Measurements from ENCODE around the gene CNMD. TPM values are rescaled to one million over a fixed set of nuclear protein-coding genes. Genes with fewer than 3 reads are reported as not detected.

CNMD gene
- total and polyA plus RNA-seq, 2 of the 4 experiments (the other 2 are of a cell fraction), result not detected

DNA sequence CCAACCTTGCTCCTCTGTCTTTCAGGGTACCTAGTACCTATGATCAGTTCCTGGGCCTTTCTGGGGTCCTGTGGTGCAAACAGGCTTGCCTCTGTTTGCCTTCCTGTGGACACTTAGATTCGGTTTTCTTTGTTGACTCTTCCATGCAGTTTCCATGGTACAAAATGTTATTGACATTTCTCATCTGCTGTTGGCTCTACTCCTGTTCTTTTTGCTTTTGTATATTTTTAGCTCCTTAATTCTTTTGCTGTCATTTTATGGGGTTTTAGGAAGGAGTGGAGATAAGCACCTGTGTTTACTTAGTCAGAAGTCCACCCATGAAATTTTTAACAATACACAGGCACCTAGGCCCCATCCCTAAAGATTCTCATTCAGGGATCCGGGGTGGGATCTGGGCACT lies 20.5 kb upstream of the CNMD start:
- Histone ChIP-seq H3K4me2 (ENCODE audit: low read depth, low read length) (no peak overlapping the region), H2AK9ac (replicated peaks; ENCODE audit: low read depth, low read length, poor library complexity) (no peak overlapping the region), H3K9me1 (ENCODE audit: insufficient read depth, low read length) (no peaks in the 10 kb centered on the region), H3K4me1 (ENCODE audit: control insufficient read depth, insufficient read depth, low read length) (no peaks in the 10 kb centered on the region), H4K5ac (ENCODE audit: low read depth, low read length) (no peak overlapping the region), H3K27me3 (ENCODE audit: control insufficient read depth, insufficient read depth, low read length) (no peaks in the 10 kb centered on the region), H3K9ac (ENCODE audit: low read depth, low read length) (no peak overlapping the region), H3K9me3 (ENCODE audit: control insufficient read depth, insufficient read depth, low read length) (no peaks in the 10 kb centered on the region), H2AK5ac (ENCODE audit: low read depth, low read length) (no peak overlapping the region), H3K4ac (ENCODE audit: low read depth, low read length) (no peak overlapping the region), H2BK20ac (ENCODE audit: low read depth, low read length) (no peak overlapping the region), H4K91ac (ENCODE audit: insufficient read depth, low read depth, low read length) (no peak overlapping the region), H3K23ac (ENCODE audit: low read depth, low read length) (no peak overlapping the region), H4K8ac (ENCODE audit: low read depth in 2 of 2, low read length in 2 of 2) (no peak overlapping the region), H2AFZ (replicated peaks; ENCODE audit: low read length, poor library complexity) (no peak overlapping the region), H3K18ac (ENCODE audit: low read depth, low read length) (no peak overlapping the region), H3K4me3 (ENCODE audit: insufficient read depth, low read depth, low read length) (no peak overlapping the region), H3K14ac (replicated peaks; ENCODE audit: low read depth, low read length) (no peak overlapping the region), H2BK120ac (ENCODE audit: low read depth, low read length) (no peak overlapping the region), H2BK5ac (ENCODE audit: low read depth, low read length, poor library complexity, severe bottlenecking) (no peak overlapping the region), H3K27ac (ENCODE audit: insufficient read depth, low read length) (no peak overlapping the region), H3K36me3 (ENCODE audit: control insufficient read depth, insufficient read depth, low read length) (no peaks in the 10 kb centered on the region), H2BK15ac (ENCODE audit: low read depth, low read length) (no peak overlapping the region), H3K56ac (ENCODE audit: extremely low read depth, insufficient read depth, low read length) (no peak overlapping the region), H3K79me1 (ENCODE audit: low read depth in 1 of 2, low read length in 2 of 2) (no peaks in the 10 kb centered on the region), H4K20me1 (ENCODE audit: insufficient read depth, low read length) (no peaks in the 10 kb centered on the region)
- in situ Hi-C loops (cut with MboI; ENCODE audit: low sequenced_read_pairs), result no loop called here
- WGBS, 2 experiments (ENCODE audit: extremely low coverage in 2 of 2, insufficient read length in 1 of 2), result no CpG with 5 or more reads among the region's 2 CpGs
- ATAC-seq (ENCODE audit: low read depth) (no peak), DNase-seq (no peak)
- intact Hi-C loops (cut with micrococcal nuclease), result no loop called here
- TF ChIP-seq NFE2L2 (IDR thresholded peaks at IDR 0.05; ENCODE audit: low read depth, low read length) (no peak), ELK1 (IDR thresholded peaks at IDR 0.05; ENCODE audit: borderline replicate concordance, low read depth, low read length) (no peak), FOS (IDR thresholded peaks at IDR 0.05; ENCODE audit: low read depth, low read length) (no peak), CHD1 (IDR thresholded peaks at IDR 0.05; ENCODE audit: low read depth, low read length) (no peak), SMC3 (IDR thresholded peaks at IDR 0.05; ENCODE audit: low read depth, low read length) (no peak)
- no TSS peak for BruUV-seq (replicated peaks)
- ChIA-PET POLR2A (ENCODE audit: unreplicated experiment) (interaction anchor here (0.6 kb wide), 1 partner anchor 46 kb away, joined by 3 read pairs; no protein-coding TSS in a partner anchor), CTCF (no interaction called here)
- dilution Hi-C loops (cut with HindIII; ENCODE audit: low sequenced_read_pairs, unreplicated experiment), result no loop called here
